Measurements from ENCODE around the gene CCL28.

The CCL28 gene

GRCh38 chr5:43386960-43387362, 25.2 kb downstream of the CCL28 start:
- H3K9me3 ChIP-seq (ENCODE audit: control insufficient read depth, insufficient read depth, low read length) = no peaks in the 10 kb centered on the region
- no peak overlapping the region for H3K27ac ChIP-seq (ENCODE audit: low read depth, low read length)
- H3F3A ChIP-seq (ENCODE audit: control insufficient read depth, insufficient read depth) = no peaks in the 10 kb centered on the region; the same call in 1 of the 2 replicates
- TF ChIP-seq EZH2phosphoT487 (IDR thresholded peaks at IDR 0.05; ENCODE audit: borderline replicate concordance, low read length) = no peak
- no peaks in the 10 kb centered on the region for H3K79me2 ChIP-seq (ENCODE audit: control insufficient read depth, low read length)
- no peaks in the 10 kb centered on the region for H3K27me3 ChIP-seq (ENCODE audit: control insufficient read depth, low read length)
- no peaks in the 10 kb centered on the region for H3K4me1 ChIP-seq (ENCODE audit: control insufficient read depth, low read length)
- no peak overlapping the region for H3K4me2 ChIP-seq (ENCODE audit: low read length)
- no peaks in the 10 kb centered on the region for H3K9me2 ChIP-seq (replicated peaks; ENCODE audit: control insufficient read depth, low read length)
- H4K20me1 ChIP-seq (ENCODE audit: control insufficient read depth, insufficient read depth, low read depth, low read length) = no peaks in the 10 kb centered on the region
- no peaks in the 10 kb centered on the region for H3K36me3 ChIP-seq (ENCODE audit: control insufficient read depth, low read length)
- H3K4me3 ChIP-seq (ENCODE audit: low read length) = no peak overlapping the region

- Histone ChIP-seq H3K4me1 (ENCODE audit: control insufficient read depth, low read length) (no peaks in the 10 kb centered on the region), H3K9me2 (replicated peaks; ENCODE audit: control insufficient read depth, low read length) (no peaks in the 10 kb centered on the region), H4K20me1 (ENCODE audit: control insufficient read depth, insufficient read depth, low read depth, low read length) (no peaks in the 10 kb centered on the region), H3K27me3 (ENCODE audit: control insufficient read depth, low read length) (no peaks in the 10 kb centered on the region), H3K4me2 (ENCODE audit: low read length) (no peak overlapping the region), H3K9me3 (ENCODE audit: control insufficient read depth, insufficient read depth, low read length) (no peaks in the 10 kb centered on the region), H3F3A (ENCODE audit: control insufficient read depth, insufficient read depth) (no peaks in the 10 kb centered on the region), H3K4me3 (ENCODE audit: low read length) (no peak overlapping the region), H3K79me2 (ENCODE audit: control insufficient read depth, low read length) (no peaks in the 10 kb centered on the region), H3K27ac (ENCODE audit: low read depth, low read length) (no peak overlapping the region), H3K36me3 (ENCODE audit: control insufficient read depth, low read length) (no peaks in the 10 kb centered on the region)
- TF ChIP-seq CTCF (IDR thresholded peaks at IDR 0.05; ENCODE audit: low read depth, low read length, poor library complexity, severe bottlenecking) = no peak
- no peak for TF ChIP-seq EZH2phosphoT487 (IDR thresholded peaks at IDR 0.05; ENCODE audit: borderline replicate concordance, low read length)
Measured at GRCh38 chr5:43376496-43377140, 35.6 kb downstream of the CCL28 start.

- no peaks in the 10 kb centered on the region for H3K79me2 ChIP-seq (ENCODE audit: control insufficient read depth, low read length)
- no peaks in the 10 kb centered on the region for H3K27me3 ChIP-seq (ENCODE audit: control insufficient read depth, low read length)
- H3K9me3 ChIP-seq (ENCODE audit: control insufficient read depth, insufficient read depth, low read length) = no peaks in the 10 kb centered on the region
- TF ChIP-seq EZH2phosphoT487 (IDR thresholded peaks at IDR 0.05; ENCODE audit: borderline replicate concordance, low read length) (no peak), CTCF (IDR thresholded peaks at IDR 0.05; ENCODE audit: low read depth, low read length, poor library complexity, severe bottlenecking) (no peak)
- H3K4me1 ChIP-seq (ENCODE audit: control insufficient read depth, low read length) = no peaks in the 10 kb centered on the region
- no peak overlapping the region for H3K4me3 ChIP-seq (ENCODE audit: low read length)
- no peaks in the 10 kb centered on the region for H3K36me3 ChIP-seq (ENCODE audit: control insufficient read depth, low read length)
- H4K20me1 ChIP-seq (ENCODE audit: control insufficient read depth, insufficient read depth, low read depth, low read length) = no peaks in the 10 kb centered on the region
- no peaks in the 10 kb centered on the region for H3K9me2 ChIP-seq (replicated peaks; ENCODE audit: control insufficient read depth, low read length)
- no peak overlapping the region for H3K4me2 ChIP-seq (ENCODE audit: low read length)
- no peak overlapping the region for H3K27ac ChIP-seq (ENCODE audit: low read depth, low read length)
- H3F3A ChIP-seq (ENCODE audit: control insufficient read depth, insufficient read depth) = no peaks in the 10 kb centered on the region
Measured at GRCh38 chr5:43371821-43372220, 40.4 kb downstream of the CCL28 start.

GRCh38 chr5:43370352-43370751, 41.8 kb downstream of the CCL28 start:
- Histone ChIP-seq H3K4me2 (ENCODE audit: low read length) (no peak overlapping the region), H4K20me1 (ENCODE audit: control insufficient read depth, insufficient read depth, low read depth, low read length) (no peaks in the 10 kb centered on the region), H3K79me2 (ENCODE audit: control insufficient read depth, low read length) (no peaks in the 10 kb centered on the region), H3K4me3 (ENCODE audit: low read length) (no peak overlapping the region), H3K4me1 (ENCODE audit: control insufficient read depth, low read length) (no peaks in the 10 kb centered on the region), H3K9me2 (replicated peaks; ENCODE audit: control insufficient read depth, low read length) (no peaks in the 10 kb centered on the region), H3K27me3 (ENCODE audit: control insufficient read depth, low read length) (no peaks in the 10 kb centered on the region), H3K36me3 (ENCODE audit: control insufficient read depth, low read length) (no peaks in the 10 kb centered on the region), H3K9me3 (ENCODE audit: control insufficient read depth, insufficient read depth, low read length) (no peaks in the 10 kb centered on the region), H3K27ac (ENCODE audit: low read depth, low read length) (no peak overlapping the region), H3F3A (ENCODE audit: control insufficient read depth, insufficient read depth) (no peaks in the 10 kb centered on the region)
- TF ChIP-seq EZH2phosphoT487 (IDR thresholded peaks at IDR 0.05; ENCODE audit: borderline replicate concordance, low read length) = no peak
- TF ChIP-seq CTCF (IDR thresholded peaks at IDR 0.05; ENCODE audit: low read depth, low read length, poor library complexity, severe bottlenecking) = no peak
